SK-N-SH treated with all-trans-retinoic acid at 6 μM for 48 hours (cell line): ENCODE measurements around the gene CDC42EP1.

ENCODE experiments used
- ATAC-seq: fragments of 200-7000 bp; cut with Tn5 transposase; 3 replicates; pipeline ENCODE4 v1.9.1; 2020; ENCODE audit warnings: mild to moderate bottlenecking, moderate library complexity
- ARNTL ChIP-seq: fragments of 450-650 bp; formaldehyde crosslinking; IDR thresholded peaks from 2 replicates; pipeline ENCODE4 v1.5.0; 2020; ENCODE audit warnings: low read depth, mild to moderate bottlenecking, moderate library complexity, borderline replicate concordance
- BACH2 ChIP-seq: fragments of 250-450 bp; sonication (Bioruptor Pico); IDR thresholded peaks from 2 replicates; pipeline ENCODE4 v1.9.0; 2021; ENCODE audit warnings: mild to moderate bottlenecking, borderline replicate concordance
- CSDC2 ChIP-seq: fragments of 250-450 bp; sonication (Bioruptor Pico); IDR thresholded peaks from 2 replicates; pipeline ENCODE4 v1.5.0; 2020; ENCODE audit warnings: mild to moderate bottlenecking, moderate library complexity
- CSRNP3 ChIP-seq: fragments of 250-450 bp; sonication (Bioruptor Pico); IDR thresholded peaks from 2 replicates; pipeline ENCODE4 v1.5.1; 2021; ENCODE audit warnings: mild to moderate bottlenecking, moderate library complexity
- ESRRG ChIP-seq: fragments of 250-450 bp; sonication (Bioruptor Pico); IDR thresholded peaks from 2 replicates; pipeline ENCODE4 v1.6.1; 2021; ENCODE audit warnings: mild to moderate bottlenecking
- GLIS3 ChIP-seq: fragments of 250-450 bp; sonication (Bioruptor Pico); IDR thresholded peaks from 2 replicates; pipeline ENCODE4 v1.5.0; 2020; ENCODE audit warnings: mild to moderate bottlenecking, moderate library complexity
- PATZ1 ChIP-seq: fragments of 250-450 bp; sonication (Bioruptor Pico); IDR thresholded peaks from 2 replicates; pipeline ENCODE4 v1.8.0; 2020; ENCODE audit warnings: mild to moderate bottlenecking, moderate library complexity, borderline replicate concordance
- PPARA ChIP-seq: fragments of 250-450 bp; sonication (Bioruptor Pico); IDR thresholded peaks from 2 replicates; pipeline ENCODE4 v1.5.0; 2020; ENCODE audit warnings: mild to moderate bottlenecking, borderline replicate concordance
- RARB ChIP-seq: fragments of 250-450 bp; sonication (Bioruptor Pico); IDR thresholded peaks from 2 replicates; pipeline ENCODE4 v1.8.0; 2021; ENCODE audit warnings: mild to moderate bottlenecking, moderate library complexity
- SNAI2 ChIP-seq: fragments of 250-450 bp; sonication (Bioruptor Pico); IDR thresholded peaks from 2 replicates; pipeline ENCODE4 v1.5.0; 2020; ENCODE audit warnings: mild to moderate bottlenecking, moderate library complexity
- TCF4 ChIP-seq: fragments of 250-450 bp; sonication (Bioruptor Pico); IDR thresholded peaks from 2 replicates; pipeline ENCODE4 v1.8.0; 2021; ENCODE audit warnings: mild to moderate bottlenecking, moderate library complexity, borderline replicate concordance
- TOX ChIP-seq: fragments of 250-450 bp; sonication (Bioruptor Pico); IDR thresholded peaks from 2 replicates; pipeline ENCODE4 v1.8.0; 2021; ENCODE audit warnings: mild to moderate bottlenecking, moderate library complexity, borderline replicate concordance
- ZC3H10 ChIP-seq: fragments of 250-450 bp; sonication (Bioruptor Pico); IDR thresholded peaks from 2 replicates; pipeline ENCODE4 v1.5.1; 2021; ENCODE audit warnings: mild to moderate bottlenecking, moderate library complexity
- ZFP3 ChIP-seq: fragments of 250-450 bp; sonication (Bioruptor Pico); IDR thresholded peaks from 2 replicates; pipeline ENCODE4 v1.5.0; 2020; ENCODE audit warnings: mild to moderate bottlenecking, moderate library complexity
- ZFP30 ChIP-seq: fragments of 450-650 bp; formaldehyde crosslinking; IDR thresholded peaks from 2 replicates; pipeline ENCODE4 v1.5.0; 2022; ENCODE audit warnings: mild to moderate bottlenecking, moderate library complexity
- ZNF565 ChIP-seq: fragments of 450-650 bp; formaldehyde crosslinking; conservative IDR thresholded peaks from 2 replicates; pipeline ENCODE4 v1.5.0; 2020; ENCODE audit warnings: low read depth, mild to moderate bottlenecking, moderate library complexity
- ZNF70 ChIP-seq: fragments of 450-650 bp; formaldehyde crosslinking; IDR thresholded peaks from 2 replicates; pipeline ENCODE4 v1.5.0; 2020; ENCODE audit warnings: mild to moderate bottlenecking, moderate library complexity
- ZNF8 ChIP-seq: fragments of 450-650 bp; formaldehyde crosslinking; IDR thresholded peaks from 2 replicates; pipeline ENCODE4 v1.5.0; 2020; ENCODE audit warnings: mild to moderate bottlenecking, moderate library complexity
- TF ChIP-seq, protein P1 (sequence below): fragments of 250-450 bp; sonication (Bioruptor Pico); IDR thresholded peaks from 2 replicates; pipeline ENCODE4 v1.8.0; 2021; ENCODE audit warnings: low read depth, mild to moderate bottlenecking, moderate library complexity, borderline replicate concordance

CDC42EP1 gene

GRCh38 chr22:37552524-37553163 lies 7.6 kb upstream of the CDC42EP1 start:
- ATAC-seq: peak; percentile 35; the same call in 2 of the 3 replicates
- no peak for TF ChIP-seq BACH2 (CRISPR knock-in tag)
- TF ChIP-seq CSRNP3 (CRISPR knock-in tag): no peak
- no peak for TF ChIP-seq ZFP3 (CRISPR knock-in tag)
- TF ChIP-seq ZNF565: no peak
- no peak for TF ChIP-seq ZNF8 (CRISPR knock-in tag)
- TF ChIP-seq, protein P1, sequence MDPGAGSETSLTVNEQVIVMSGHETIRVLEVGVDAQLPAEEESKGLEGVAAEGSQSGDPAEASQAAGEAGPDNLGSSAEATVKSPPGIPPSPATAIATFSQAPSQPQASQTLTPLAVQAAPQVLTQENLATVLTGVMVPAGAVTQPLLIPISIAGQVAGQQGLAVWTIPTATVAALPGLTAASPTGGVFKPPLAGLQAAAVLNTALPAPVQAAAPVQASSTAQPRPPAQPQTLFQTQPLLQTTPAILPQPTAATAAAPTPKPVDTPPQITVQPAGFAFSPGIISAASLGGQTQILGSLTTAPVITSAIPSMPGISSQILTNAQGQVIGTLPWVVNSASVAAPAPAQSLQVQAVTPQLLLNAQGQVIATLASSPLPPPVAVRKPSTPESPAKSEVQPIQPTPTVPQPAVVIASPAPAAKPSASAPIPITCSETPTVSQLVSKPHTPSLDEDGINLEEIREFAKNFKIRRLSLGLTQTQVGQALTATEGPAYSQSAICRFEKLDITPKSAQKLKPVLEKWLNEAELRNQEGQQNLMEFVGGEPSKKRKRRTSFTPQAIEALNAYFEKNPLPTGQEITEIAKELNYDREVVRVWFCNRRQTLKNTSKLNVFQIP (CRISPR knock-in tag): no peak
- no peak for TF ChIP-seq SNAI2 (CRISPR knock-in tag)
- TF ChIP-seq RARB (CRISPR knock-in tag): no peak

GRCh38 chr22:37553725-37554124 lies 6.6 kb upstream of the CDC42EP1 start:
- TF ChIP-seq ZNF565: no peak
- TF ChIP-seq, protein P1 (CRISPR knock-in tag): no peak
- TF ChIP-seq CSDC2 (CRISPR knock-in tag): no peak
- no peak for TF ChIP-seq SNAI2 (CRISPR knock-in tag)
- TF ChIP-seq TCF4 (CRISPR knock-in tag): no peak
- TF ChIP-seq TOX: no peak
- no peak for TF ChIP-seq ARNTL (CRISPR knock-in tag)
- TF ChIP-seq PATZ1 (CRISPR knock-in tag): no peak
- TF ChIP-seq ZFP30 (CRISPR knock-in tag): no peak
- no peak for TF ChIP-seq ZC3H10 (CRISPR knock-in tag)
- no peak for TF ChIP-seq PPARA (CRISPR knock-in tag)
- TF ChIP-seq ESRRG (CRISPR knock-in tag): no peak
- no peak for TF ChIP-seq GLIS3 (CRISPR knock-in tag)
- no peak for TF ChIP-seq ZNF70 (CRISPR knock-in tag)
- no peak for TF ChIP-seq ZNF8 (CRISPR knock-in tag)
- TF ChIP-seq ZFP3 (CRISPR knock-in tag): no peak
- ATAC-seq: no peak

GRCh38 chr22:37555029-37555428 lies 5.3 kb upstream of the CDC42EP1 start:
- ATAC-seq: no peak

More at GRCh38 chr22:37555029-37555428, 5.3 kb upstream of the CDC42EP1 start:
- no peak for TF ChIP-seq TCF4 (CRISPR knock-in tag)
- TF ChIP-seq PATZ1 (CRISPR knock-in tag): no peak
- TF ChIP-seq ZFP3 (CRISPR knock-in tag): no peak
- no peak for TF ChIP-seq PPARA (CRISPR knock-in tag)
- TF ChIP-seq BACH2 (CRISPR knock-in tag): no peak
- no peak for TF ChIP-seq ZNF70 (CRISPR knock-in tag)
- TF ChIP-seq ESRRG (CRISPR knock-in tag): no peak
- TF ChIP-seq CSRNP3 (CRISPR knock-in tag): no peak
- no peak for TF ChIP-seq GLIS3 (CRISPR knock-in tag)
- no peak for TF ChIP-seq RARB (CRISPR knock-in tag)
- no peak for TF ChIP-seq ZC3H10 (CRISPR knock-in tag)
- no peak for TF ChIP-seq ZNF8 (CRISPR knock-in tag)
